HFF-Myc (cell line): ENCODE measurements around the gene PTPRC.

Source experiments
- DNase-seq: peaks from one replicate; pipeline ENCODE4 v3.0.0-alpha.2; 2011; ENCODE audit warnings: low read depth; ENCODE audit errors: extremely low read depth
- H3K4me3 ChIP-seq: replicated peaks from 2 replicates; pipeline ENCODE4 v1.5.1; 2011; ENCODE audit warnings: low read depth, mild to moderate bottlenecking, control low read depth, low read length
- CTCF ChIP-seq: IDR thresholded peaks from 2 replicates; pipeline ENCODE4 v1.5.1; 2012; ENCODE audit warnings: mild to moderate bottlenecking, low read depth, low read length, control low read depth; ENCODE audit errors: missing control alignments

Gene PTPRC

GRCh38 chr1:198755715-198756114 lies 116.9 kb downstream of the PTPRC start:
- TF ChIP-seq CTCF: no peak
- no peak overlapping the region for H3K4me3 ChIP-seq
- no peak for DNase-seq

GRCh38 chr1:198756470-198756869 lies 117.6 kb downstream of the PTPRC start:
- H3K4me3 ChIP-seq: no peak overlapping the region
- no peak for DNase-seq
- peak; percentile 6 for TF ChIP-seq CTCF

- DNase-seq: no peak
- no peak for TF ChIP-seq CTCF
- no peak overlapping the region for H3K4me3 ChIP-seq
These were observed 123.2 kb downstream of the PTPRC start for GRCh38 chr1:198761859-198762616.

- no peak for TF ChIP-seq CTCF
- no peak overlapping the region for H3K4me3 ChIP-seq
- DNase-seq: no peak
These were observed 124.5 kb downstream of the PTPRC start for GRCh38 chr1:198763298-198763714.

- DNase-seq: no peak
- TF ChIP-seq CTCF: no peak
- no peak overlapping the region for H3K4me3 ChIP-seq
These were observed 125.9 kb downstream of the PTPRC start for GRCh38 chr1:198764748-198765147.

- TF ChIP-seq CTCF: no peak
- no peak overlapping the region for H3K4me3 ChIP-seq
These were observed 126.6 kb downstream of the PTPRC start for GRCh38 chr1:198765416-198765815.

More at GRCh38 chr1:198765416-198765815, 126.6 kb downstream of the PTPRC start:
- DNase-seq: no peak
